Measurements from ENCODE around the gene SERPINB10.

Gene SERPINB10

GRCh38 chr18:63882333-63883141, 25.2 kb upstream of the SERPINB10 start:
- TF ChIP-seq GATA3 (IDR thresholded peaks at IDR 0.05; ENCODE audit: low read depth, low read length) (no peak), GATA2 (IDR thresholded peaks at IDR 0.05; ENCODE audit: low read depth, low read length) (no peak)

- no peak for TF ChIP-seq GATA3 (IDR thresholded peaks at IDR 0.05; ENCODE audit: low read depth, low read length)
- no peak for TF ChIP-seq GATA2 (IDR thresholded peaks at IDR 0.05; ENCODE audit: low read depth, low read length)
These were observed 24.1 kb upstream of the SERPINB10 start for GRCh38 chr18:63883617-63884016.

GRCh38 chr18:63887424-63887823, 20.3 kb upstream of the SERPINB10 start, which contains the start of gene SERPINB2:
SERPINB2 (plus strand) TSS chr18:63887705; CDS start chr18:63891445, 3,740 bp downstream.
- no peak for TF ChIP-seq GATA3 (IDR thresholded peaks at IDR 0.05; ENCODE audit: low read depth, low read length)
- TF ChIP-seq GATA2 (IDR thresholded peaks at IDR 0.05; ENCODE audit: low read depth, low read length) = no peak

GRCh38 chr18:63888470-63889190, 19.1 kb upstream of the SERPINB10 start:
- TF ChIP-seq GATA2 (IDR thresholded peaks at IDR 0.05; ENCODE audit: low read depth, low read length) = no peak
- TF ChIP-seq GATA3 (IDR thresholded peaks at IDR 0.05; ENCODE audit: low read depth, low read length) = no peak

- no peak for TF ChIP-seq GATA2 (IDR thresholded peaks at IDR 0.05; ENCODE audit: low read depth, low read length)
- no peak for TF ChIP-seq GATA3 (IDR thresholded peaks at IDR 0.05; ENCODE audit: low read depth, low read length)
These were observed 18.1 kb upstream of the SERPINB10 start for GRCh38 chr18:63889626-63890025.

GRCh38 chr18:63890237-63890949, 17.4 kb upstream of the SERPINB10 start:
- TF ChIP-seq GATA3 (IDR thresholded peaks at IDR 0.05; ENCODE audit: low read depth, low read length) = no peak
- no peak for TF ChIP-seq GATA2 (IDR thresholded peaks at IDR 0.05; ENCODE audit: low read depth, low read length)

GRCh38 chr18:63890950-63891304, 16.8 kb upstream of the SERPINB10 start:
- TF ChIP-seq GATA2 (IDR thresholded peaks at IDR 0.05; ENCODE audit: low read depth, low read length) (no peak), GATA3 (IDR thresholded peaks at IDR 0.05; ENCODE audit: low read depth, low read length) (no peak)

GRCh38 chr18:63892566-63892965, 15.2 kb upstream of the SERPINB10 start:
- no peak for TF ChIP-seq GATA3 (IDR thresholded peaks at IDR 0.05; ENCODE audit: low read depth, low read length)
- TF ChIP-seq GATA2 (IDR thresholded peaks at IDR 0.05; ENCODE audit: low read depth, low read length) = no peak

- TF ChIP-seq GATA3 (IDR thresholded peaks at IDR 0.05; ENCODE audit: low read depth, low read length) (no peak), GATA2 (IDR thresholded peaks at IDR 0.05; ENCODE audit: low read depth, low read length) (no peak)
These were observed 13.5 kb upstream of the SERPINB10 start for GRCh38 chr18:63894106-63894772.

GRCh38 chr18:63895190-63895589, 12.6 kb upstream of the SERPINB10 start:
- TF ChIP-seq GATA2 (IDR thresholded peaks at IDR 0.05; ENCODE audit: low read depth, low read length) (no peak), GATA3 (IDR thresholded peaks at IDR 0.05; ENCODE audit: low read depth, low read length) (no peak)

- TF ChIP-seq GATA2 (IDR thresholded peaks at IDR 0.05; ENCODE audit: low read depth, low read length) (no peak), GATA3 (IDR thresholded peaks at IDR 0.05; ENCODE audit: low read depth, low read length) (no peak)
These were observed 10.7 kb upstream of the SERPINB10 start for GRCh38 chr18:63897072-63897471.

GRCh38 chr18:63899206-63899605, 8.6 kb upstream of the SERPINB10 start:
- TF ChIP-seq GATA2 (IDR thresholded peaks at IDR 0.05; ENCODE audit: low read depth, low read length) (no peak), GATA3 (IDR thresholded peaks at IDR 0.05; ENCODE audit: low read depth, low read length) (no peak)

- TF ChIP-seq GATA3 (IDR thresholded peaks at IDR 0.05; ENCODE audit: low read depth, low read length) (no peak), GATA2 (IDR thresholded peaks at IDR 0.05; ENCODE audit: low read depth, low read length) (no peak)
These were observed 3.7 kb upstream of the SERPINB10 start for GRCh38 chr18:63903851-63904570.

Measured in SH-SY5Y (cell line).